Fibroblast of the aortic adventitia (primary cell): ENCODE results near the gene CACNA2D3. TPM values are rescaled to one million over a fixed set of nuclear protein-coding genes. Genes with fewer than 3 reads are reported as not detected.

Source experiments
- DNase-seq: peaks from one replicate; pipeline ENCODE4 v3.0.0-alpha.2; 2010; ENCODE audit warnings: low read depth
- H3K4me3 ChIP-seq: 2 replicates; pipeline ENCODE4 v1.5.1; 2011; ENCODE audit warnings: low read depth, mild to moderate bottlenecking, control low read depth, low read length, moderate library complexity
- total RNA-seq: library from RNA; depleted of rRNA; stranded (reverse); fragments of >200 nt; gene quantifications from 2 replicates; pipeline ENCODE4 v1.2.3, GENCODE V29; 2012; ENCODE audit warnings: low replicate concordance
- TF ChIP-seq, protein P1 (sequence below): IDR thresholded peaks from 2 replicates; pipeline ENCODE4 v1.5.1; 2011; ENCODE audit warnings: mild to moderate bottlenecking, low read length, control low read depth, inconsistent platforms; ENCODE audit not compliant: insufficient read depth

CACNA2D3 gene
- total RNA-seq, 1 donor = 0.45 TPM

DNA sequence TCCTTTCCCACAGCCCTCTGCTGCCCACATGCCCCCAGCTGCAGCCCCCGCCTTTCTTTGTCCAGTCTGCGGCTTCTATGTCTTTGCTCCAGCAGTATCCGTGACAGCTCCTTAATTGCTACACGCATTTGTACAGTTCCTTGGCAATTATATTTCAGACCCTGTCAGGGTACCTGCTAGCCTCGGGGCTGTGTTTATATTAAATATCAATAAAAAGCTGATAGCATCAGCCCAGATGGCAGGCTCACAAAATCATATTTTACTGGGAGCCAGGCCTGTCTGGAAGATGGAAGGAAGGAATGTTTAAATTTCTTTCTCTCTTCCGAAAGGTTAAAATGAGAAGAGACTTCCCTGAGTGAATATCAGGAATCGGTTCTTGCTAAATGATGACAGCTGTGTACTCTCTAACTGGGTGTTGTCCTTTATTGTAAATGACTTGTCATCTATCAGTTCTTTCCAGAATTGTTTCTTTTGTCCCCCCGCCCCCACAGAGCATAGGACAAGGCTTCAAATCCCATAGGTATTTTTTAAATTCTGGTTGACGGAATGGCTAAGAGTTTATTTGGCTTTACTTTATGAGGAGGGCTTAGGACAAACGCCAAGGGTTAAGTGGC lies 427.4 kb downstream of the CACNA2D3 start:
- no peak for DNase-seq
- TF ChIP-seq, protein P1, sequence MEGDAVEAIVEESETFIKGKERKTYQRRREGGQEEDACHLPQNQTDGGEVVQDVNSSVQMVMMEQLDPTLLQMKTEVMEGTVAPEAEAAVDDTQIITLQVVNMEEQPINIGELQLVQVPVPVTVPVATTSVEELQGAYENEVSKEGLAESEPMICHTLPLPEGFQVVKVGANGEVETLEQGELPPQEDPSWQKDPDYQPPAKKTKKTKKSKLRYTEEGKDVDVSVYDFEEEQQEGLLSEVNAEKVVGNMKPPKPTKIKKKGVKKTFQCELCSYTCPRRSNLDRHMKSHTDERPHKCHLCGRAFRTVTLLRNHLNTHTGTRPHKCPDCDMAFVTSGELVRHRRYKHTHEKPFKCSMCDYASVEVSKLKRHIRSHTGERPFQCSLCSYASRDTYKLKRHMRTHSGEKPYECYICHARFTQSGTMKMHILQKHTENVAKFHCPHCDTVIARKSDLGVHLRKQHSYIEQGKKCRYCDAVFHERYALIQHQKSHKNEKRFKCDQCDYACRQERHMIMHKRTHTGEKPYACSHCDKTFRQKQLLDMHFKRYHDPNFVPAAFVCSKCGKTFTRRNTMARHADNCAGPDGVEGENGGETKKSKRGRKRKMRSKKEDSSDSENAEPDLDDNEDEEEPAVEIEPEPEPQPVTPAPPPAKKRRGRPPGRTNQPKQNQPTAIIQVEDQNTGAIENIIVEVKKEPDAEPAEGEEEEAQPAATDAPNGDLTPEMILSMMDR = no peak
- no peak overlapping the region for H3K4me3 ChIP-seq

DNA sequence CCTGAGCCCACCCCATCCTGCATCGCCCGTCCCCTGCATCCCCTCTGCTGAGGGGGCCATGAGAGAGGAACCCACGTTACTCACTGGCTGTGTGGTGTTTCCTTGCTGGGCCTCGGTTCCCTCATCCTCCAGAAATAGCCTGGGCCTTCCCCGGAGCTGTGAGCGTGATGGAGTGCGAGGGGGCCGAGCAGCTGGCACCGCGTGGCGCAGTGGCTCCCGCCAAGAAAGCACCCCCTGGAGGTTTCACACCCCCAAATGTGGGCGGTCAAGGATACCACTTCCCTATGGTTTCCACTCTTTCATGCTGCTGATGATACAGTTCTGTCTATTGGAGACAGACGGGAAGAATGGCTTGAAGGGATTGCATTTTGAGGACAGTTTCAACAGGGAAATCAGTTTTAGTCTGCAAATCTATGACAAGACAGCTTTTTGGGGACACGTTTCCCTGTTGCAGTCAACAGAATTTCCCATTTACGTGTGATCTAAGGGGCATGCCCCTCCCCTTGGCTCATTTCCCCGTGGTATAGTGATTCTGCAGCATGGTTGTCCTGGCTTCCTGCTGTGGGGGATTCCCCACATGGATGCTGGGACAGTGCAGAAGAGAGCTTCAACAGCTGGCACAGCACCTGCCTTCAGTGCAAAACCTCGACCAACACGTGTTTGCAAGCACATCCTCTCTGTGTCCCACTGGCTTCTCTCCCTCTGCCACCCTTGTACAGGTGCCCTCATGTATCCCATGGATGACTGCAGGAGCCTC lies 428.0 kb downstream of the CACNA2D3 start:
- no peak overlapping the region for H3K4me3 ChIP-seq
- TF ChIP-seq, protein P1 = no peak
- DNase-seq = no peak

DNA sequence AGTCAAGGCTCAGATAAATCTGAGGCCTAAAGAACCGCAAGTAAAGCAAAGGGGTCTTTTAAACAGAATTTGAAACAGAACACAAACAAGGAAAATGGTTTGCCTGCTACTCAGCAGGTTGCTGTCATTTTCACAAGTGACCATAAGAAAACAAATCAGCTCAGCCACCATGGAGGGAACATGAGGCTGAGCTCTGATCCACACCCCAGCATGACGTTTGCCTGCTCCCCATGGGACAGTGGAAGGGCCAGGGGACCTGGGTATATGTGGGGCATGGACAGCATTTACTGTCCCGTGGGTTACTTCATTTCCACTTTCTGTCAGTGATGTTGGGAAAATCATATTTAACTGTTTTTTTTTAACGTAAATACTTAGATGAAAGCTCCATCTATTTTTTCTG lies 434.3 kb downstream of the CACNA2D3 start:
- DNase-seq = no peak

DNA sequence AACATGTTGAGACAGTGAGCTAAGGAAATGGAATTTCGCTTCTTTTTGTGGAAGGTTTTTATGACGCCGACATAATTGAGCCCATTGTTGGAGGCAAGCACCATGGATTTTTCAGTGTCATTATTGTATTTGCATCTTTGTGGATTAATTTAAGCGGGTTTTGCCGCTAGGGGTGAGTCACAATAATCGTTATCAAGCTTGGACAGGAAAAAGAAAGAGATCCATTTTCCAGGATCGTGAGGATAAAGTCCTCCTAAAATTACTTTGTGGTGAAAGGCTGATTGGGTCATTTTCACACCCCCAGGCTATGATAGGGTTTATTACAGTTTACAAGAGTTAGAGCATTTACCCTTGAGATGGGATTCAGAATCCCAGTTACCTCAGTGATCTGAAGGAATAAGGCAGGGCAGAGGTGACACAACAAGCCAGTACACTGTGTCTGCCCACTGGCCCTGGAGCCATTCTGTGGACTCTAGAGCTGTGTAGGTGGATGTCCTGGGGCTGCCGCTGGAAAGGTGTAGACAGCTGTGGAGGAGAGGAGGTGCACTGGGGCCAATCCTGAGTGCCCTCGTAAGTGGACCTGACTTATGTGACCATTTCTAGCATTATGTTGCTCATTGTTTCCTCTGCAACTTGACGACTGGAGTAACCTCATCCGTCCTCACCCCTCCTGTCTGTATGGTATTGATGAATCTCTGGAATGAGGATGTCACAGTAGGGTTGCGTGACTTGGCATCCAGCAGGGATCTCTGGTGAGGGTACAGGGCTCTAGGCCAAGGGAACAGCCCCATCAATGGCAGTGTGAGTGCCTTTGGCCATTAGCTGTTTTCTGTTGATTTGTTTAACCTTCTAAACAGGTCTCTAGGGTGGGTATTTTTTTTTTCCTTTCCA lies 435.4 kb downstream of the CACNA2D3 start:
- TF ChIP-seq, protein P1 = no peak
- H3K4me3 ChIP-seq = no peak overlapping the region
- DNase-seq = no peak

More for the DNA sequence above, 434.3 kb downstream of the CACNA2D3 start:
- TF ChIP-seq, protein P1 = no peak
- H3K4me3 ChIP-seq = no peak overlapping the region

DNA sequence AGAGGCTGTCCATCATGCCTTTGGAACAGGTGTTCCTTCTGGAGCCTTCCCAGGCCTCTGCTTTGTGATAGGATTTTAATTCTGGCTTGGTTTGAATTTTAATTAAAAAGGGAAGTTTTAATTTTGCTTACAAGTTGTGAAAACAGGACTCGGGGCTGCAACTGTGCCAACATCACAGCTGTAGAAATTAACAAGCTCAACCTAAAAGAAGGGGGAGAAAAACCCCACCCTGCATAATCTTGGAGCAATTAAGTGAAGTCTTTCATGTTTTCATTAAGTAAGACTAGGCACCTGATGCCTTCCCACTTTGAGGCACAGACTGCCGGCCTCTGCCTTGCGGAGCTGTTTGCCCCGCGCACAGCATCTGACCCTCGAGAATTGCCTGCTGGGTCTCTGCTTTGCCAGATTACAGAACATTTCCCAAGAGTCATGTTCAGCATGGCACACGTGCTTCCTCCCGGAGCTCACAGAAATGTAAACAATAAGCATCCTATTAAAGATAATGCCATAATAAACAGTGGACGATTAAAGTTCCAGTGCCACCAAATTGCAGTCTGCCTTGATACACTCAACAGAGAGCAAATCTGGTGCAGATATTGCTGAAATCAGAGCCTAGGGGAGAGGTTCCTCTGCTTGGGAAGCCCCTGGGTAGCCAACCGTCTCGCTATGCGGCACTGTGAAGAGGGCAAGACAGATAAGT lies 441.3 kb downstream of the CACNA2D3 start:
- TF ChIP-seq, protein P1 = no peak
- no peak overlapping the region for H3K4me3 ChIP-seq
- no peak for DNase-seq

DNA sequence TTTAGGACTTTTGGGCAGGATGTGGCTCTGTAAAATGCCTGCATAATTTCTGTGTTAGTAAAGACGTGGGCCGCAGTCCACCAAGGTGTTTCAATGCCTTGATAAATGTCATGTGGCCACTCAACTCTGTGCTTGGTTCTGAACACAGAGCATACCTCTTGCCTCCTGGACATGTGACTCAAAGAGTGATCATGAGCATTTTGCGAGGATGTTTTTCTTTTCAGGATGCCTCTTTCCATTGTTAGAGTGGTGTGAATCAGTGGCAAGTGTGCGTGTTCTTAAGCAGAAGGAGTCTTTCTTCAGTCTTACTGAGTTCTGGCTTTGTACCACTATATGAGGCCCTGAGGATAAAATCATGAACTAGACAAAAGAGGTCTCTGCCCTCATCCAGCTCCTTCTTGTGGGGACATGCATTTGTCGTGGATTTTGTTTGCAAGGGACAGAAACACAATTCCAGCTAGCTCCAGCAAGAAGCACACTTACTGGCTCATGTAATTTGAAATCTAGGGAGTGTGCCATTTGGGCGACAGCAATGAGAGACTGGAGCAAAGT lies 442.1 kb downstream of the CACNA2D3 start:
- TF ChIP-seq, protein P1 = no peak
- DNase-seq = no peak
- no peak overlapping the region for H3K4me3 ChIP-seq
